OCI-M1 (cell line): ENCODE data around the gene CACNA1C.
A peak's percentile ranks its signal among the peaks of the same experiment; 100 is the strongest.

Experiments
- DNase-seq: peaks from one replicate; lab custom pipeline; 2025; lab: John Stamatoyannopoulos, UW

The CACNA1C gene

DNA sequence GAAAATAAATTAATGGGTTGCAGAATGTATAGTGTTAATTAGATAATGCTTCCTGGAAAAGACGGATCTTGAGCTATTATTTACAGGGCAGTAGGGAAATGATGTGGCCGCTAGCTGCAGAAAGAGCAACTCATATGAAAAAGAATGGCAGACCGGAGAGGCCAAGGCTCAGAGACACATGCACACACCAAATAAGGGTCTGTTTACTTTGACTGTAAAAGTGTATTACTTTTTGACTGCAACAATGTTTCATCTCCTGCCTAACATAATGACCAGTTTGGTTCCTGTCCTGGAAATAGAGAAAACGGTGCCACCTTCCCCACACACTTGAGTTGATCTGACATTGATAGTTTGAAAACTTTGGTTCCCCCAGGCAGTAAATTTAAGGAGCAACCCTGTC, 290.9 kb downstream of the CACNA1C start:
- no peak for DNase-seq

DNA sequence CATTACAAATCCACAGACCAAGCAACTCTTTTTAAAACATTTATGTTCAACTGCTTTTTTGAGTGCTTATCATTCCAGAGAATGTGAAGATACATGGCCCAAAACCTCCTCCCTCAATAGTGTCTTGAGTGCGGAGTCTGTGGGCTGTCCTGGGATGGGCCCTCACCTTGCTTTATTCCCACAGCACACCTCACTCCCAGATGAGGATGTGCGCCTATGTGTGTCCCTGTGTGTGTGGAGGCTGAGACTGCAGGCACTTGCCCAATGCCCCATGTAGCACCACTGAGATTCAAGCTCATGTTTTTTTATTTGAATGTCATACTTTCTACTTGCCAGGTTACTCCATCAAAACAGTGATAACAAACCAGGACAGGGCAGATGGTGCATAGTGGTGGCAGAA, 291.7 kb downstream of the CACNA1C start:
- no peak for DNase-seq

DNA sequence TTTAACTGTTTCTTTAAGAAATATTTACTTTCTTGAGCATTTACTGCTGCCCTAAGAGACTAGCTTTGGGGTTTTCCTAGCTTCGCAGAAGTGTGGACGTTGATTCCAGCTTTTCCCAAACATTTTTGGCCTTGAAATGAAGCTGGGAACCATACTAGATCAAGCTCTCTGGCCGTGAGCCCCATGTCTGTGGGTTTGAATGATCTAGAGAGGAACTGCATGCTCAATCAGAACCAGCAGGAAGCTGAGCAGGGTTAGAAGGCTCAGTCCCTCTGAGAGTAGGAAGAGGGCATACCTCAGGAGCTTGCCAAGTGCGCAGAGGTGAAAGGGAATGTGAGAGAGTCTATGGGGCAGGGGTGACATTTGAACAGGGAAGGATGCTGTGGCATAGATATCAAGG, 292.1 kb downstream of the CACNA1C start:
- no peak for DNase-seq

DNA sequence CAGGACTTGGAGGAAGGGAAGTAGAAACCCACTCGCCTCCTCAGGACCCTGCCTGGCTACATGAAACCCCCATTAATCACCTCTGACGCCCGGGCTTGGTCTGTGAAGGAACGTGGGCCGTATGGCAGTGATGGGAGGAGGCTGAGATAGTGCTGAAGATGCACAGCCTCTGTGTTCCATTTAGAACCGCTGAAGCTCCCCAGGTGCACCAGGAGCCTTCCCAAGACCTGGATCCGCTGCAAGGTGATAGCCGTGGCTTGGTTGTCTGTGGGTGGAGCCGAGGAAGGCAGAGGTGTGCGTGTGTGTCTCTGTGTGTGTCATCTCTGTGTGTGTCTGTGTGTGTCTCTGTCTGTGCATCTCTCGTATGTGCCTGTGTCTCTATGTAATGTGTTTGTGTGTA, 293.1 kb downstream of the CACNA1C start:
- DNase-seq = no peak

DNA sequence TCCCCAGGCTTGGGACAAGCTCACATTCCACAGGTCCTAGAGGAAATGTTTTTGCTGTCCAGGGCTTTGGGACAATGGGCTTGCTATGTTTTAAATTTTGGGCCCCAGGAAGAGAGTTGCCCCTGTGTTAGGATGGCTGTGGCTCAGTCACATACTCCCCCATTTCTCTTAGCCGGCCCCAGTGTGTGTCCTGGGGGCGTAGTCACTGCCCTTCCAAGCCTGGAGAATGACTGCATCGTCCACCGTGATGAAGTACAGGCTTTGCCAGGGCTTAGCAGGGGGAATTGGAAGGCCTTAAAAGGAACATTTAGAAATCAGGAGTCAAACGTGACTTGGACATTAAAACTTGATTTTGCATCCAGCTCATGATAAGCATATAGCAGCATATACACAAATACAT, 293.6 kb downstream of the CACNA1C start:
- DNase-seq = no peak

DNA sequence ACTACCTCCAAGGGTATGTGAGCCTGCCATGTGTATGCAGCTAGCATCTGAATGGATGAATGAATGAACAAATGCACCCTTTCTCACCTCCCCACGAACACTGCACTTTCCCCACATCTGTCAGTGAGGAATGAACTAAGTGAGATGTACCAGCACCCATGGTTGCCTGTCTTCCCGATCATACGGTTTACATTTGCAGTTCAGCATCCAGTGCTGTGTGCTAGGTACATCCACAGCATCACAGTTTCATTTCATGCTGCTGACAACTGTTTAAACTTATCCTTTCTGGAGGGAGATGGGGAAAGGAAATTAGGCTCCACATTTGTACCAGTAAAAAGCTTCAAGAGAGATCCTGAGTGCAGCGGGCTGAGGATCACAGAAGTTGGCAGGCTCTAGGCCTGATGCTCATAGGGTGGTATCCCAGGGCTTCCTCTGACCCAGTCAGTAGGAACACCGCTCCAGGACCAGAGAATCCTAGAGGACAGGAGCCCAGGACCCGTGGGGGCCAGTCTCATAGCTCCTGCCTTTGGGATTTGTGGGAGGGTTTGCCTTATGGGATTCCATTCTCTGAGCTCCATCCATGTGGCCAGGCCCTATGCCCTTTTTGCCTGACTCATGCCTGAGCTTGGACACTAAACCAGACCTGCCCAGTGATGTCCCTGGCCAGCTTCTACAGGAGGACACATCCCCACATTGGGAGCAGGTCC, 294.5 kb downstream of the CACNA1C start:
- DNase-seq = no peak

DNA sequence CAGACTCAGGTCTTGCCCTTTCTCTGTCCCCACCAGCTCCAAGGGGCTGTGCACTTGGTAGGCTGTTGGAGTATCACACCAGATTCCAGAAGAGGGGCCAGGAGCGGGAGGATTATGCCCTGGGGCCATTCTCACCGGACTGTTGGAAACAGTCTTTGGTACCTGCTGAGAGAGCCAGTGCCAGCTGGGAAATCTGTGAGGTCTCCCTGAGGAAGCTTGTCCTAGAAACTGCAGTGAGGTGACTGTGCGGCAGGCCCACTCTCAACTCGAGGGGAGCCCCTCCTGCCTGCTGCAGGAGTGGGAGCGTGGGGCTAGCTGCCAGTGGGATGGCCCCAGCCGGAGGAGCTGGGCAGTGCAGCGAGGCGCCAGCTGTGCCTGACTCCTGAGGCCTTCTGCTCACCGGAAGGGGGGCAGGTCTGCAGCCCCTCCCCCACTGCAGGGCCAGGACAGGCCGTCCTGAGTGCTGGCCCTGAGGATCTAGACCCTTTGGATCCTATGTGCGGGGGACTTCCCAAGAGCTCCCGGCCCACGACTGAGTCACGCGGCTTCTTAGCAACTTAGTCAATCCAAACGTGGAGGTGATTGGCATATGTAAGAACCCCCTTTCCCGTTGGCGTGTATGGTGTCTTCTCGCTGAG, 295.2 kb downstream of the CACNA1C start:
- no peak for DNase-seq

DNA sequence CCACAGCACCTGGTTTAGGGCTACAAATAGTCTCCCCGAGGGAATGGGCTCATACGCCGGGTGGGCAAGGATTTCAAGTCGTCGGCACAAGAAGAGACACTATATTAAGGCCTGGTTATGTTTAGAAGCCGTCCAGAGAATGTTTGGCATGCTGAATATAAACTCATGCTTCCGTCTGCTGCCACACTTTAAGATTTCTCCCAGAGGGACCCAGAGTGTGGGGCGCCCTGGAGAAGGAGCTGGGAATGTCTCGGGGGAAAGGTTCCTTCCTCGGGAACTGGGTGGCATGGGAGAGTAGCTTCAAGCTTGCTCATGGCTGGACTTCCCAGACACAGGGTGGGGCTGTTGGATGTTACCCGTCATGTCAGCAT, 295.7 kb downstream of the CACNA1C start:
- no peak for DNase-seq

DNA sequence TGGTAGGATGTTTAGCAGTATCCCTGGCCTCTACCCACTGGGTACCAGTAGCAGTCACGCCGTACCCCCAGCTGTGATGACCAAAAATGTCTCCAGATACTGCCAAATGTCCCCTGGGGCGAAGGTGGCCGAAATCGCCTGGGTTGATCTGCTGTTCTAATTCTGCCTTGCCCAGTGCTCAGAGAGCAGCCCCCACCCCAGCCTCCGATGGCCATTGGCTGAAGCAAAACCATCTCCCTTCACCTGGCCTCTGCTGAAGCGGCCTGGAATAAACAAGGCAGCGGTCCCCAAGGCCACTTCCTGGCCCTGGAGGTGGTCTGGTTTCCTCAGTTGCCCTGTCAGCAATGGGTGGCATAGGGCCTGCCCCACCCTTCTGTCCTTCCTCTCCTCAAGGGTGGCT, 298.4 kb downstream of the CACNA1C start:
- DNase-seq = no peak

DNA sequence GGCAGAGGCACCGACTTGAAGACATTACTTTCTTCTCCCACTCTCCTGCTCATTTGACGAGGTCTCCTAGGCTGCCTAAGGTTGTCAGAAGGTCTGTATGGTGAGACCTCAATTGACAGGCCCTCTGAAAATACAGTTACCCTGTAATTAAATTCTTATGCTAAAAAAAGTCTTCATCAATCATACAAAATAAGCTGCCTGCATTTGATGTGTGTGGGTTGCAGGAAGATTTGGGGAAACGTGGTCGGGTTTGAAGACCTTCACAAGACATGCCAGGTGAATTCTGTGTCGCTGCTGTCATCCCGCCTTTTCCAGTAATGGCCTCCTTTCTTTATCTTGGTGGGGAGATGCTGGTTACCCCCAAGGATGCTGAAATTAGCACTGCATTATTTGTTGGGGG, 299.4 kb downstream of the CACNA1C start:
- DNase-seq = no peak

DNA sequence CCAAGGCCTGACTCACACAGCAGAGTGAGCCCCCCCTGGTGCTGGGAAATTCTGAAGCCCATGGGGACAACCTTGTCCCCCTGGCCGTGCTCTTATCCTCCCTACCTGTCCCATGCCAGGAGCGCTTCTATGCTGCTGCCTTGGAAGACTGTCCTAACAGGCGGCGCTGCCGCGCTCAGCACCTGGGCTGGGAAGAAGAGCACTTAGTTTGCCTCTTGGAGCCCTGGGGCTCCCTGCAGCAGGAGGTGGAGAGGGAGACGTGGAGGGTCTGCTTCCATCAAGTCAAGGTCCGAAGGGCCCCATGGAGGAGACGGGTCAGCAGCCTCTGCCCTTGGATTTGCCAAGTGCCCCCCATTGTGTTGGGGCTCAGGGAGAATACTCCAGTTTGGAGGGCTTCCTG, 300.5 kb downstream of the CACNA1C start:
- DNase-seq = no peak

DNA sequence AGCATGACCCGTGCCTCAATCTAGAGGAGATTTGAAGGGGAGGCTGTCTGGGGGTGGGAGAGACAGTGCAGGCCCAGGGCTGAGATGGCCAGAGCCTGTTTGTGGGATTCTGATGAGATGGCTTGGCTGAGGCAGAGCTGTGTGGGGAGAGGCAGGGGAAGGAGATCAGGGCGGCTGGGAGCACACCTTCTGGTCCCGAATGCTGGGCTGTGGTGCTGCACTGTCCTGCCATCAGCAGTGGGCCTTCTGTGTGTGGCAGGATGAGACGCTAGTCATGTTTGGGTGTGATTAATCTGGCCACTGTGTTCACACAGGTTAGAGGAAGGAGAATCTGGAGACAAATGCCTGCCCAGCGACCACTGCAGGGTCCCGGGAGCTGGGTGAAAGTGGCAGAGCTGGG, 300.9 kb downstream of the CACNA1C start:
- no peak for DNase-seq

DNA sequence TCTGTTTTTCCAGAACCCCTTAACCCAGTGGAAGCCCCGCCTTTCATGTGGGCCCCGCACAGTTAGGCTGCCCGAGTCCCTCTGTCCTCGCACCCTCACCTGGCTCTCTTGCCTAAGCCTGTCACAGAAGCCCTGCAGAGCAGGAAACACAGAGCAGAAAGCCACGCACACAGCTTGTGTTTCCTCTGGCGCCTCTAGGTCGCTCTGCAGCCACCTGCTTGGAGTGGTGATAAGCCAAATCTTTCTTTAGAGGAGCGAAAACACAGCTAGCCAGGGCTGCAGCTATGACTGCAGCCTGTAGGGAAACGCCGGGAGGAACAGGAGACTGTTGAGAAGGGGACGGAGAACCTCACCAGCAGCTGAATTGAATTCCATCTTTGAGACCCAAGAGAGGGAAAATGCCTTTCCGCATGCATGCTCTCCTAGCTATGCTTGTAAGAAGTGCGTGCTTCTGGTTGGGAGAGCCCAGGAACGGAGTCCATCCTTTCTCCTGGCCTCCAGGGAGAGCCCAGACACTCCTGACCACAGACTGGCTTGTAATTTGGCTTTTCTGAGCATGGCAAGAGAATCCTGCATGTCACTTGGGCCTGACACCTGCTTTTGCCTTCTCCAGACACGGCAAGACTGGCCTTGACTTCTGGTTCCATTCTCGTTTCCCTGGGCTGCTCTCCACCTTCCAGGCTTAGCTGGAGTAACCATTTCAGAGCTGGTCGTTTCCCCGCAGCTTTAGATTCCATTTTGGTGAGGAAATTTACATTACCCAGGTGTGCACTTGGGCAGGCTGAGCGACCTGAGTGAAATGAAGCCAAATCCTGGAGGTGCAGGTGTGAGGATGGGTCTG, 301.6 kb downstream of the CACNA1C start:
- DNase-seq = no peak

DNA sequence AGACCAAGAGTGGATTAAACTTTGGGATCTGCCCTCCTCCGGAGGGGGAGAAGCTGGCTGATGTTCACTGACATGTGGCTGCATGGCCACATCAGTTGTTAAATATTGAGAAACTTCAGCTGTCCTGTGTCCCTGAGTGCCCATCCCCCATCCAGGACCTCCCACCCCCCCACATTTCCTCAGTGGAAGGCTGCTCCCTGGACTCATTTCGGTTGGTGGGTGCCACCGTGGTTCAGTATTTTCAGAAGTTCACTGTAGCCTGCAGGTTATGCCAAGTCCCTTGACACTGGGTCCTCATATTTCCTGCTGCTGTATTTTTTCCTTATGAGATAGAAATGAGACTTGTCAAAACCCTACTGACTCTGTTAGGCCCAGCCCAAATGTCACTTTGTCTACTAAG, 302.4 kb downstream of the CACNA1C start:
- DNase-seq = no peak

DNA sequence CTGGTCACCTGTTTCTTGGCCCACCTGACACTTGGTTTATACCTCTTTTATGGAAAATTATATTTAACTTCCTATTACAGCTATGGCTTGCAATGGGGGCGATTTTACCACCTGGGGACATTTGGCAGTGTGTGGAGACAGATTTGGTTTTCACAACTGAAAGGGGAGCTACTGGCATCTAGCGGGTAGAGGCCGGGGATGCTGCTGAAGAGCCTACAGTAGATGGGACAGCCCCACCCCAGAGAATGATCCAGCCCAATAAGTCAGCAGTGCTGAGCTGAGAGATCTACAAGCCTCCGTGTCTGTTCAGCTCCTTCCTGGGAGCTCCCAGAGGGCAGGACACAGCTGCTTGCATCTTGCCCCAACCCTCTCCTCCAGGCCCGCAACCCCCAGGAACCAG, 302.8 kb downstream of the CACNA1C start:
- DNase-seq = no peak

DNA sequence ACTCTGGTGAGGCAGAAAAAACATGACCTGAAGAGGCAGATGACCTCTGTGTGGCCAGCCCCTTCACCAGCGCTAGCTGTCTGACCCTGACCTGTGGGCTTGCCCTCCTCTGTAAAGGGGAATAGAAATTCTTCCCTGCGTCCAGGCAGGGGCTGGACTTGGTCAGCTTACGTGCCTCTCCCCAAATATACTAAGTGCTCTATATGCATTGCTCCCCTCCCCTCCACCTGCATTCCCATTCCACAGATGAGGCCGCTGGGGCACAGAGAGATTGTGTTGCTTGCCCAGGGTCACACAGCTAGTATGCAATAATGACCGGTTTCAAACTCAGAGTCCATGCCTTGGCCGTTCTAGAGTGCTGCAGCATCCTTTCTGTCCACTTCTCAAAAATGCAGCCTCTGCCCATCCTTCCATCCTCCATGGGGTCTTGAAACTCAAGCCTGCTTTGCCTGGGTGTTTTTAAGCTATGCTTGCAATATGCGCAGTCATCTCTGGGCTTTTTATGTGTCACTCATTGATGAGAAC, 303.9 kb downstream of the CACNA1C start:
- no peak for DNase-seq

DNA sequence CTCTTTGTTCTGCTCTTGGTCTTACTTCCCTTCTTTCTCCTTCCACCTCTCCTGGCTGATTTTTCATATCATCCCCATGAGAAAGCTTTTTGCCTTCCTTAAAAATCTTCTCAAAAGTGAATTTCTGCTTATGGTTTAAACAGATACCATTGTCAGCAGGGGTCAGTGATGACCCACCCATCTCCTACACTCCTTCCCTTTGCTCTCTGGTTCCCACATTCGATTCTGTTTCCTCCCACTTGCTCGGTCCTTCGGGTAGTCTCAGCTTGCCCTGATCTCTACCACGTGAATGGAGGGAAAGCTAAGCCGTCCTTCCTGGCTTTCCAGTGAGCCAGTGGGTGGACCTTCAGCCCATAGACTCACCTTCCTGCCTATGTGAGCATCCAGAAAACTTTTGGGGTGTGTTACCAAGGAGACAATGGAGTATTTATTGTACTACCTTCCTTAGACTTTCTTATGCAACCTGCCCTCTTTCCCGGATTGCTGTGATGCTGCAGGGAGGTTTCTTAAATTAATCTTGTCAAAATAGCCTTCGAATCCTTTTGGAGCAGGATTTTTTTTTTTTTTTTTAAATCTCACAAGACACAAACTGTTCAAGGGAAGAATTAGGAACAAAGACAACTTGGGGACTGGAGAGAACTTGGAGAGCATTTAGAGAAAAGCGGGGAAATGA, 306.3 kb downstream of the CACNA1C start:
- peak; percentile 44 for DNase-seq

DNA sequence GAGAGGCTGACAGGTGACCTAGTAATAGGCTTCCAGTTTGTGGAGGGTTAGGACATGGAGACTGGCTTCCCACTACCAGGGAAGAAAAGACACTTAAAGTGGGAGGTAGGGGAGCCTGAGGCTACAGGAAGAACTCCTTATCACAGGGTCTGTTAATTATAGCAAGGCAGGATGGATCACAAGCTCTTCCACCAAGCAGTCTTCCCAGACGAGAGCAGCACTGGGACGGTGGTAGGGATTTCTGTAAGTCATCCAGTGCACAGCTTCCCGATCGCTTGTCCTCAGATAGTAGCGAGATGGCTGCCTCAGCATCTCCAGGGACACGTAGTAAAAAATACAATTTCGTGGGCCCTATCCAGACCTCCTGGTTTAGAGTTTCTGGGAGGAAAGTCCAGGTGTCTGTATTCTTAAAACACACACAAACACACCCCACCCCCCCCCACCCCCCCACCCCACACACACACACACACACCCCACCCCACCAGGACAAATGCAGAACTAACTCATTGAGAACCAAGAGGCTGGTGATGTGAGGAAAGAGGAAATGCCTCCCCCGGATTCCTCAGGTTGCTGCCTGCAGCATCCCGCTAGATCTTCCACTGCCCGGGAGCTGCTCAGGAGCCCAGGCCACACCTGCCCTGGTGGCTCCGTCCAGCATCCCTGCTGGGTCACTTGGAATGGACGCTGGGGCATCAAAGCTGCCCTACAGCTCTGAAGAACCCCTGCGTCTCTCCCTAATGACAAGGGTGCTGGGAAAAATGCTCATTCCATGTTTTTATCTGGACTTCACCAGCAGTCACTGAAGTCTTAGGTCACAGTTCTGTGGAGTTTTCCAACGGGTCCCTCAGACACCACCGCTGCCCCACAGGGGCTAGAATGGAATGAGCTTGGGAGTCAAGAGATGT, 307.2 kb downstream of the CACNA1C start:
- peak; percentile 5 for DNase-seq

DNA sequence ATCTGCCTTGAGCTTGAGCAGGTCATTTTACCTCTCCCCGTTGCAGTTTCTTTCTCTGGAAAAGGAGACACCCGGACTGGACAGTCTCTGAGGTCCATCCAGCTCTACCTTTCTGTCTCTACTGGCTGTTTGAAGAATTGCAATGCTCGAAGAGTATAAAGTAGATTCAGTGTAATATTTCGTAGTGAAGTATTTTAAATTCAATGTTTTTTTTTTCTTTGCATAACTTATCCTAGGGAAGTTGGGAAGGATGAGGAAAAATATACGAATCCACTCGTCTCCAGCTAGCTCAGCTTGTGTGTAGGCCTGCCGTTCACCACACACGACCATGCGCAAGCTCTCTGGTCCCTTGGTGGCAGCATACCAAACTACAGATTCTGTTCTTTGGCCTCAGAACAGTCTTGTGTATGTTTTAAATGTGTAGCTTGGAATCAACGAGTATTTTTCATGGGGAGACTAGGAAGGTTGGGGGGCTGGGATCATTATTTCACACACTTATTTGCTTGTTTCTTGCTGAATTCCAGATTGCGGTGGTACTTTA, 307.9 kb downstream of the CACNA1C start:
- no peak for DNase-seq

DNA sequence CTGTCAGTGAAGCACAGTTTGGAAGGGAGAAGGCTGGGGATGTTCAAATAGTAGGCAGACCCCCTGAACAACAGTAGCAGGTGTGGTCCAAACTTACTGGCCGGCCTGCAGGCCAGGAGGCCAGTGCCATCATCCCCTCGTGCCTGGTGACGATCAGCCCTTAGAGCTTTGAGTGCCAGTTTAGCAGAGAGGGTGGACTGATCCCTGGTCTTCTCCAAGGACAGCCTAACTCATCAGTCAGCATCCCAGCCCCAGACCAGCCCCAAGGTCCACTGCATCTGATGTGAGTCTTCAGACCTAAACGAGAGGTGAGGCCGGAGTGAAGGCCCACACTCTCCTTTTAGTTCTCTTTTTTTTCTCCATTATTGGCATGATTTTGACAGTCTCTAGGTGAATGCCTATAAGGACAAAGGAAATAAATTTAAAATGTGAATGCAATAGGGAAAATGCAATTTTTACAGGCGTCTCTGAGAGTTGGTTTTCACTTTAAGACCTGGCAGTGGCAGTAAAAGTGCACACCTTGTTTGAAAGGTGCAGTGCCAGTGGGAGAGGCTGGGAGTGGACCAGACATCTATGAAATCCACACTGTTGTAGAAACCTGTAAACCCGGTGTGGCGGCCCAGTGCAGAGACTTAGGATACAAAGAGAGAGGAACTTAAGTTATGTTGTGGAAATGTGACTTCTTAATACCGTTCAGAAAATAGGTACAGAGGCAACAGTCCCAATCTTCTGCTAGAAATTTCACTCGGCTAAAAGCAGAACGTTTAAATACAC, 311.2 kb downstream of the CACNA1C start:
- no peak for DNase-seq
